Activated B cell treated with CpG ODN at 0.5 μM for 24 hours (primary cell): Measurements from ENCODE around the gene SRBD1. TPM values are rescaled to one million over a fixed set of nuclear protein-coding genes. Genes with fewer than 3 reads are reported as not detected.

Experiments used
- ATAC-seq: fragments of 200-7000 bp; cut with Tn5 transposase; one replicate; pipeline ENCODE4 v1.10.0; 2021; ENCODE audit warnings: low read depth, mild to moderate bottlenecking, moderate library complexity
- CTCF ChIA-PET: fragments of 350-600 bp; sonication (Branson Sonifier 250); formaldehyde crosslinking; loops from one replicate; lab custom pipeline; 2021; ENCODE audit warnings: antibody characterized with exemption; lab: Charles Lee
- POLR2A ChIA-PET: fragments of 350-600 bp; sonication (Branson Sonifier 250); formaldehyde crosslinking; loops from one replicate; lab custom pipeline; 2021; ENCODE audit warnings: antibody characterized with exemption; lab: Charles Lee
- DNase-seq: peaks from one replicate; pipeline ENCODE4 v3.0.0; 2022
- H3K27ac Mint-ChIP-seq: one replicate; pipeline ENCODE4 v1.8.0; 2020; ENCODE audit warnings: mixed read lengths
- H3K27me3 Mint-ChIP-seq: one replicate; pipeline ENCODE4 v1.8.0; 2021; ENCODE audit warnings: mixed read lengths
- H3K36me3 Mint-ChIP-seq: one replicate; pipeline ENCODE4 v1.8.0; 2021; ENCODE audit warnings: low read depth, mixed read lengths
- H3K4me1 Mint-ChIP-seq: one replicate; pipeline ENCODE4 v1.8.0; 2021; ENCODE audit warnings: mixed read lengths
- H3K4me3 Mint-ChIP-seq: one replicate; pipeline ENCODE4 v1.8.0; 2020; ENCODE audit warnings: mild to moderate bottlenecking, mixed read lengths
- H3K9me3 Mint-ChIP-seq: one replicate; pipeline ENCODE4 v1.8.0; 2020; ENCODE audit warnings: mixed read lengths
- intact Hi-C: fragments of 100-400 bp; cut with micrococcal nuclease; formaldehyde crosslinking; loops from one replicate; pipeline ENCODE4 v1.15.1; 2024
- total RNA-seq: library from RNA; stranded (reverse); gene quantifications from 2 replicates; pipeline ENCODE4 v1.2.3, GENCODE V29; 2022
- TF ChIP-seq, protein P1 (sequence below): fragments of 200-600 bp; IDR thresholded peaks from one replicate; pipeline ENCODE4 v1.8.0; 2022; ENCODE audit warnings: antibody characterized with exemption, mild to moderate bottlenecking

SRBD1 gene
- total RNA-seq, 1 donor from 2014 or later = 20.2 TPM

DNA sequence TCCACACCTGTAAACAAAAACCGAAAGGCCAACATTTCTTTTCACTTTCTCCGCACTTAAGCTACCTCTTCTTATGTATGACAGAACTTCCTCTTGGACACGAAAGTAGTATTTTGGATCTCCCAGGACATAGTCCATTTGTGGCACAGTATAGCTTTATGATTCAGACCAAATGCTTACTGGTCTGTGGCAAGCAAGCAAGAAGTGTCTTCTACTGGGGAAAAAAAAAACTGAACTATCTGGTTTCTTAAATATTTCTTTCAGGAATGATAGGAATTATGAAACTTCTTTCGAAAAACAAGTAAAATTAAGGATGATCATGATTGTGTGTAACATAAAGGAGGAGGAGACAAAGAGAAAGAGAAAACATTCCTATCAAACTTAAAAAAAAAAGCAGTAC lies 33.6 kb downstream of the SRBD1 start:
- ATAC-seq (no peak), DNase-seq (no peak)
- TF ChIP-seq, protein P1, sequence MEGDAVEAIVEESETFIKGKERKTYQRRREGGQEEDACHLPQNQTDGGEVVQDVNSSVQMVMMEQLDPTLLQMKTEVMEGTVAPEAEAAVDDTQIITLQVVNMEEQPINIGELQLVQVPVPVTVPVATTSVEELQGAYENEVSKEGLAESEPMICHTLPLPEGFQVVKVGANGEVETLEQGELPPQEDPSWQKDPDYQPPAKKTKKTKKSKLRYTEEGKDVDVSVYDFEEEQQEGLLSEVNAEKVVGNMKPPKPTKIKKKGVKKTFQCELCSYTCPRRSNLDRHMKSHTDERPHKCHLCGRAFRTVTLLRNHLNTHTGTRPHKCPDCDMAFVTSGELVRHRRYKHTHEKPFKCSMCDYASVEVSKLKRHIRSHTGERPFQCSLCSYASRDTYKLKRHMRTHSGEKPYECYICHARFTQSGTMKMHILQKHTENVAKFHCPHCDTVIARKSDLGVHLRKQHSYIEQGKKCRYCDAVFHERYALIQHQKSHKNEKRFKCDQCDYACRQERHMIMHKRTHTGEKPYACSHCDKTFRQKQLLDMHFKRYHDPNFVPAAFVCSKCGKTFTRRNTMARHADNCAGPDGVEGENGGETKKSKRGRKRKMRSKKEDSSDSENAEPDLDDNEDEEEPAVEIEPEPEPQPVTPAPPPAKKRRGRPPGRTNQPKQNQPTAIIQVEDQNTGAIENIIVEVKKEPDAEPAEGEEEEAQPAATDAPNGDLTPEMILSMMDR = no peak
- no peaks in the 10 kb centered on the region for H3K9me3 Mint-ChIP-seq
- H3K27me3 Mint-ChIP-seq = no peaks in the 10 kb centered on the region
- peaks cover 50% of the 10 kb centered on the region for H3K36me3 Mint-ChIP-seq
- POLR2A ChIA-PET = interaction anchor here (1.1 kb wide), 1 partner anchor 9 kb away, joined by 3 read pairs; no protein-coding TSS in a partner anchor
- intact Hi-C loops = no loop called here
- CTCF ChIA-PET = interaction anchor here (1.8 kb wide), 1 partner anchor 596 kb away, joined by 5 read pairs; no protein-coding TSS in a partner anchor
- H3K4me1 Mint-ChIP-seq = no peaks in the 10 kb centered on the region
- no peak overlapping the region for H3K27ac Mint-ChIP-seq
- H3K4me3 Mint-ChIP-seq = no peak overlapping the region

DNA sequence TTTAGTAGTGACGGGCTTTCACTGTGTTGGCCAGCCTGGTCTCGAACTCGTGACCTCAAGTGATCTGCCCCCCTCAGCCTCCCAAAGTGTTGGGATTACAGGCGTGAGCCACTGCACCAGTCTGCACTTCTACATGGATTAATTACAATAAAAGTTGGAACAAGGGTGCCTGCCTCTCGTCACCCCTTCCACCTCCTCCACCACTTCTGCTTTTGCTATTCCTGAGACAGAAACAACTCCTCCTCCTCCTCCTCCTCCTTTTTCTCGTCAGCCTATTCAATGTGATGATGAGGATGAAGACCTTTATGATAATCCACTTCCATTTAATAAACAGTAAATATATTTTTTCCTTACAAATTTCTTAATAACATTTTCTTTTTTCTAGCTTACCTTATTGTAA lies 35.2 kb downstream of the SRBD1 start:
- ChIA-PET POLR2A (no interaction called here), CTCF (interaction anchor here (1.2 kb wide), 1 partner anchor 594 kb away, joined by 3 read pairs; no protein-coding TSS in a partner anchor)
- ATAC-seq (no peak), DNase-seq (no peak)
- peaks cover 48% of the 10 kb centered on the region for H3K36me3 Mint-ChIP-seq
- TF ChIP-seq, protein P1 = no peak
- no peaks in the 10 kb centered on the region for H3K9me3 Mint-ChIP-seq
- H3K27me3 Mint-ChIP-seq = no peaks in the 10 kb centered on the region
- intact Hi-C loops = no loop called here
- no peak overlapping the region for H3K27ac Mint-ChIP-seq
- no peak overlapping the region for H3K4me3 Mint-ChIP-seq
- no peaks in the 10 kb centered on the region for H3K4me1 Mint-ChIP-seq

DNA sequence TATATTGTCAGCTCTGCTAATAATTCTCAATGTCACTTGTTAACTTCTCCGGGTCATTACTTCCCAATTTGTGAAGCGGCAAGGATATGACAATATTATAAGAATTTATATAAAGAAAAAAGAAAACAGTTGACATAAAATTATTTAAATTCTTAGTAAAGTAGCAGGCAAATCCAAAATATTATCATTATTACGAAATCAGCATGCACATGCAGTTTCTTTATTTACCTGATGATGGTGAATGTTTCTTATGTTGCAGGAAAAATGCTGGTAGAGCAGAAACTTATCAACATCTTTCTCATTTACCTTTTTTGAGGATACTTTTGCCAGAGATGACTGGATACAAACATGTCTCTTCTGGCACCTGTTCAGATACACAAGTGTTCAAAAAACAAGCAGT lies 38.1 kb downstream of the SRBD1 start:
- CTCF ChIA-PET = interaction anchor here (1.1 to 1.2 kb wide), 2 partner anchors 12 to 13 kb away, joined by 3 read pairs; no protein-coding TSS in a partner anchor
- H3K27ac Mint-ChIP-seq = no peak overlapping the region
- H3K9me3 Mint-ChIP-seq = no peaks in the 10 kb centered on the region
- H3K36me3 Mint-ChIP-seq = peaks cover 54% of the 10 kb centered on the region
- POLR2A ChIA-PET = interaction anchor here (0.6 kb wide), 1 partner anchor 997 kb away, joined by 6 read pairs; no protein-coding TSS in a partner anchor
- H3K4me3 Mint-ChIP-seq = no peak overlapping the region
- TF ChIP-seq, protein P1 = no peak
- intact Hi-C loops = no loop called here
- H3K27me3 Mint-ChIP-seq = no peaks in the 10 kb centered on the region
- ATAC-seq (no peak), DNase-seq (no peak)
- peaks cover 6% of the 10 kb centered on the region for H3K4me1 Mint-ChIP-seq

DNA sequence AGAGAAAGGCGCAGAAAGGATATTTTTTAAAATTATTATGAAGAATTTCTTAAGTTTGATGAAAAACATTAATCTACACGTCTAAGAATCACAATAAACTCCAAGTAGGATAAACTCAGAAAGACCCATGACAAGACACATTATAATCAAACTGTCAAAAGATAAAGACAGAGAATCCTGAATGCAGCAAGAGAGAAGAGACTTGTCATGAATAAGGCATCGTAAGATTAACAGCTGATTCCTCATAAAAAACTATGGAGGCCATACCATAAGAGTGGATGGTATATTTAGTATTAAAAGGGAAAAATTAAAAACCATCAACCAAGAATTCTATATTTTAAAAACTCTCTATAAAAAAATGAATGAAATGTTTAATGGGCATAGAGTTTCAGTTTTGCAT lies 39.1 kb downstream of the SRBD1 start:
- no peak overlapping the region for H3K4me3 Mint-ChIP-seq
- ChIA-PET POLR2A (no interaction called here), CTCF (no interaction called here)
- H3K27ac Mint-ChIP-seq = no peak overlapping the region
- no peak for DNase-seq
- no peaks in the 10 kb centered on the region for H3K9me3 Mint-ChIP-seq
- intact Hi-C loops = no loop called here
- no peaks in the 10 kb centered on the region for H3K27me3 Mint-ChIP-seq
- ATAC-seq = no peak
- H3K4me1 Mint-ChIP-seq = peaks cover 9% of the 10 kb centered on the region
- H3K36me3 Mint-ChIP-seq = peaks cover 48% of the 10 kb centered on the region
- TF ChIP-seq, protein P1 = no peak

DNA sequence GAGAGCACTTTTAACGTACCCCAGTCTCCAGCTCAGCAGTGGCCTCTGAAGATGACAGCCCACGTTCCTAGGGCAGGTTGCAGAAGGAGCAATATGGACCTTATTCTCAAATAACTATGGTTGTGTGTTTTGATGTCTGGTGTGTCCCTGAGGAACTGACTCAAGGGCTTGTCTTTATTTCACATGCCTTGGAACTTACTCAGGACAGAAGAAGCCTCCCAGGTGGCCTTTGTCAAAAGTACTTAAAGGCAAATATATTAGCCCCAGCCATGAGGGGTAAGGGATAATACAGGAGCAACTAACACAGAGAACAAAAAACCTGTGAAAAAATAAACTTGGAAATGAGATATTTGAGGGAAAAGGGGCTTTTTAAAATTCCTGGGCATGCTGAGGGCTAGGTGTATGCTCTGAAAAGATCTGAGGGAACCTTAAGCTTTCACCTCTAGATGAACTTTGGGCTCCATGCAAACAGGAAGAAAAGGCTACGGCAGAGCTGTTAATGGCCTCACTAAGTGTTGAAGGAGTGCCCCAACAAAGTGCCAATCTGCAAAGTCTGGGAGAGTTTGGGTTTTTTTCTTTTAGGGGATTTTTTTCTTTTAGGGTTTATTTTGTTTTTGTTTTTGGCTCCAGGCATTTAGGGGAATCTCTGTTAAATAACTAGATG lies 40.3 kb downstream of the SRBD1 start:
- Mint-ChIP-seq H3K9me3 (no peaks in the 10 kb centered on the region), H3K4me3 (no peak overlapping the region), H3K27me3 (no peaks in the 10 kb centered on the region), H3K4me1 (peaks cover 9% of the 10 kb centered on the region), H3K27ac (no peak overlapping the region), H3K36me3 (peaks cover 42% of the 10 kb centered on the region)
- no peak for DNase-seq
- no peak for ATAC-seq
- TF ChIP-seq, protein P1 = no peak
- intact Hi-C loops = no loop called here
- ChIA-PET POLR2A (no interaction called here), CTCF (no interaction called here)
